Tibial artery (tissue), 4 donors: ENCODE data around the gene GPR55.

Experiments
- DNase-seq, 2 donors: peaks; one replicate each; pipeline ENCODE4 v3.0.0-alpha.2; 2019
- H3K27ac ChIP-seq, 2 donors: fragments of 200-600 bp; sonication (generic) in 1 of 2; 1 replicate in 1 of 2; 2 replicates in 1 of 2; pipeline ENCODE4 v1.5.1; 2018 to 2019; ENCODE audit warnings: mild to moderate bottlenecking in 1 of 2
- H3K27me3 ChIP-seq, 2 donors: fragments of 200-600 bp; sonication (generic) in 1 of 2; one replicate each; pipeline versions ENCODE4 v1.5.1 to v1.6.0; 2016 to 2019
- H3K36me3 ChIP-seq, 3 donors: fragments of 200-600 bp; sonication (generic) in 2 of 3; one replicate each; pipeline ENCODE4 v1.5.1; 2016 to 2019; ENCODE audit warnings: mild to moderate bottlenecking in 2 of 3
- H3K4me1 ChIP-seq, 4 donors: fragments of 200-600 bp; sonication (generic) in 2 of 4; 1 replicate in 3 of 4; 2 replicates in 1 of 4; pipeline ENCODE4 v1.5.1; 2016 to 2019
- H3K4me3 ChIP-seq, 2 donors: fragments of 200-600 bp; sonication (generic) in 1 of 2; 1 replicate in 1 of 2; 2 replicates in 1 of 2; pipeline ENCODE4 v1.5.1; 2018 to 2019; ENCODE audit warnings: mild to moderate bottlenecking in 2 of 2
- H3K9me3 ChIP-seq, 3 donors: fragments of 200-600 bp; sonication (generic) in 1 of 3; one replicate each; pipeline ENCODE4 v1.5.1; 2016 to 2019
- intact Hi-C: fragments of 100-400 bp; cut with DNase I; formaldehyde crosslinking; loops from one replicate; pipeline ENCODE4 v1.15.0; 2023; ENCODE audit warnings: low total_unique reads
- TF ChIP-seq, protein P1 (sequence below), 2 experiments: fragments of 200-600 bp in 1 of 2; fragments of 450-650 bp in 1 of 2; IDR thresholded peaks; one replicate each; pipeline ENCODE4 v1.5.1; 2017 to 2019; ENCODE audit warnings: antibody characterized with exemption in 2 of 2, mild to moderate bottlenecking in 1 of 2, moderate library complexity in 1 of 2

The GPR55 gene

DNA sequence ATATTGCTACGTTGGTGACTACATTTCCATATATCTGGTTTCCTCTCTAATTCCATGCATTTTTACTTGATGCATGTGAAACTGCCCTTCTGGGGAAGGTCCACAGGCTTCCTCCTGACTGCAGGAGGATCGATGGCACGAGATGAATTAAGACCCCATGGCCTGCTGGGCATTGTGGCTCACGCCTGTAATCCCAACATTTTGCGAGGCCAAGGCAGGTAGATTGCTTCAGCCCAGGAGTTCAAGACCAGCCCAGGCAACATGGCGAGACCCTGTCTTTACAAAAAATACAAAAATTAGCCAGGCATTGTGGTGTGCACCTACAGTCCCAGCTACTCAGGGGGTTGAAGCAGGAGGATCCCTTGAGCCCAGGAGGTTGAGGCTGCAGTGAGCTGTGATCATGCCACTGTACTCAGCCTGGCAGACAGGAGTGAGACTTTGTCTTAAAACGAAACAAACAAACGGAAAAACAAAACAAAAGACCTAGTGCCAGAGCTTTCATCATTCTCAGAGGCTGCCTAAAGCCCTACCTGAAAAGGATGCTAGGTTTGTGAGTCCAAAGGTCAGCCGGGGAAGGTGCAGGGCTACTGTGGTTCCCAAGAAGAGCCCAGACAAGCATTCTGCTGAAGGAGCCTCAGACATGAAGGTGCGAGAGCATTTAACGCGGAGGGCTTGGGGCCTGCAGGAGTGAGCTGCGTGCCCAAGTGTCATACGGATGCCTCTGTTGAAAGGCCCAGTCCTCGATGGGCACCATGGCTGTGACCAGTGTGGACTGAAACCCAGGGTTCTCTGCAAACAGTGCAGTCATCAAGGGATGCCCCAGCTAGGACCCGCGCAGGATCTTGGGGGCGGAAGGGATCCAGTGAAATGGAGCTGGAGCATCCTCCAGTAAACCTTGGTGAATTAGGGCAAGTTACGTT, 21.6 kb downstream of the GPR55 start:
- TF ChIP-seq, protein P1, sequence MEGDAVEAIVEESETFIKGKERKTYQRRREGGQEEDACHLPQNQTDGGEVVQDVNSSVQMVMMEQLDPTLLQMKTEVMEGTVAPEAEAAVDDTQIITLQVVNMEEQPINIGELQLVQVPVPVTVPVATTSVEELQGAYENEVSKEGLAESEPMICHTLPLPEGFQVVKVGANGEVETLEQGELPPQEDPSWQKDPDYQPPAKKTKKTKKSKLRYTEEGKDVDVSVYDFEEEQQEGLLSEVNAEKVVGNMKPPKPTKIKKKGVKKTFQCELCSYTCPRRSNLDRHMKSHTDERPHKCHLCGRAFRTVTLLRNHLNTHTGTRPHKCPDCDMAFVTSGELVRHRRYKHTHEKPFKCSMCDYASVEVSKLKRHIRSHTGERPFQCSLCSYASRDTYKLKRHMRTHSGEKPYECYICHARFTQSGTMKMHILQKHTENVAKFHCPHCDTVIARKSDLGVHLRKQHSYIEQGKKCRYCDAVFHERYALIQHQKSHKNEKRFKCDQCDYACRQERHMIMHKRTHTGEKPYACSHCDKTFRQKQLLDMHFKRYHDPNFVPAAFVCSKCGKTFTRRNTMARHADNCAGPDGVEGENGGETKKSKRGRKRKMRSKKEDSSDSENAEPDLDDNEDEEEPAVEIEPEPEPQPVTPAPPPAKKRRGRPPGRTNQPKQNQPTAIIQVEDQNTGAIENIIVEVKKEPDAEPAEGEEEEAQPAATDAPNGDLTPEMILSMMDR (IDR thresholded peaks at IDR 0.05) = no peak

DNA sequence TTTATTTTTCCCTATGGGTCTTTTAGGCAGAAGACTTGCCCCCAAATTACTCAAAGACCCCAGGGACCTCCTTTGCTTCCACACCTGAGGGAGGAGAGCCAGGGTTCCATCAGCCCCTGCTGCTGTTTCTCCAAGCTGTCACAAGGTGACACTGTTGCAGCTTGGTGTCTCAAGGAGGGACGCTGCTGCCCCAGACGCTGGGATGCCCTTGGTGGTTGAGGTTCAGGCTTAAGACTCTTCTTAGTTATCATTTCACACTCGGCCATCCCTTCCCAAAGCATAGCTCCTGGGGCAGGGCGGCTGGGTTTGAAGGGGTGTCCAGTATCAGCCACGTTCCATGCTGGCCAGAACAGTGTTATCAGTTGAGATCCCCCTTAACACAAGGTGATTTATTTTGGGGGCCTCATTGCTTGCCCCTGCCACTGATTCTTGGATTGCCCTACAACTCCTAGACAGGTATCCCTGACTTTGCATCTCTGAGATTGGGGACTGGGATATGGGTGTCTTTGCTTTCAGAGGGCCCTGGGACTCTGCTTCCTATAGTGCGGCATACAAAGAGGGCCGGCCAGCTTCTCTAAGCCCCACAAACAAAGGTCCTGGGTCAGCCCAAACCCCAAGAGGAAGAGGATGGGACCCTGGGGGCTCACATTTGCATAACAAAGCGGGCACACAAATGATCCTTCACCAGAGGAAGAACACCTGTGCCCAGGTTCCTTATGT, 22.7 kb downstream of the GPR55 start:
- peaks cover 0 to 24% of the 10 kb centered on the region in 2 donors for H3K27me3 ChIP-seq
- no peak overlapping the region for H3K27ac ChIP-seq
- intact Hi-C loops = no loop called here
- no peaks in the 10 kb centered on the region for H3K4me1 ChIP-seq
- peak in 1 of 2 donors; percentile 56 for DNase-seq
- H3K4me3 ChIP-seq = no peak overlapping the region
- no peaks in the 10 kb centered on the region for H3K36me3 ChIP-seq
- no peaks in the 10 kb centered on the region for H3K9me3 ChIP-seq
- TF ChIP-seq, protein P1 (IDR thresholded peaks at IDR 0.05) = no peak

More for the DNA sequence above, 21.6 kb downstream of the GPR55 start:
- intact Hi-C loops = no loop called here
- Histone ChIP-seq H3K4me3 (no peak overlapping the region), H3K4me1 (no peaks in the 10 kb centered on the region), H3K9me3 (no peaks in the 10 kb centered on the region), H3K27ac (no peak overlapping the region), H3K36me3 (no peaks in the 10 kb centered on the region), H3K27me3 (peaks cover 0 to 25% of the 10 kb centered on the region in 2 donors)
- DNase-seq = peak in 1 of 2 donors; percentile 41

- TF ChIP-seq, protein P1 (IDR thresholded peaks at IDR 0.05) = no peak
- DNase-seq = peak in 1 of 2 donors; percentile 19
- no peak overlapping the region for H3K27ac ChIP-seq
- no peak overlapping the region for H3K4me3 ChIP-seq
- peaks cover 0 to 34% of the 10 kb centered on the region in 2 donors for H3K27me3 ChIP-seq
- H3K4me1 ChIP-seq = no peaks in the 10 kb centered on the region
- intact Hi-C loops = no loop called here
- no peaks in the 10 kb centered on the region for H3K9me3 ChIP-seq
- H3K36me3 ChIP-seq = no peaks in the 10 kb centered on the region
Measured at GRCh38 chr2:230901006-230901405, 24.0 kb downstream of the GPR55 start.

DNA sequence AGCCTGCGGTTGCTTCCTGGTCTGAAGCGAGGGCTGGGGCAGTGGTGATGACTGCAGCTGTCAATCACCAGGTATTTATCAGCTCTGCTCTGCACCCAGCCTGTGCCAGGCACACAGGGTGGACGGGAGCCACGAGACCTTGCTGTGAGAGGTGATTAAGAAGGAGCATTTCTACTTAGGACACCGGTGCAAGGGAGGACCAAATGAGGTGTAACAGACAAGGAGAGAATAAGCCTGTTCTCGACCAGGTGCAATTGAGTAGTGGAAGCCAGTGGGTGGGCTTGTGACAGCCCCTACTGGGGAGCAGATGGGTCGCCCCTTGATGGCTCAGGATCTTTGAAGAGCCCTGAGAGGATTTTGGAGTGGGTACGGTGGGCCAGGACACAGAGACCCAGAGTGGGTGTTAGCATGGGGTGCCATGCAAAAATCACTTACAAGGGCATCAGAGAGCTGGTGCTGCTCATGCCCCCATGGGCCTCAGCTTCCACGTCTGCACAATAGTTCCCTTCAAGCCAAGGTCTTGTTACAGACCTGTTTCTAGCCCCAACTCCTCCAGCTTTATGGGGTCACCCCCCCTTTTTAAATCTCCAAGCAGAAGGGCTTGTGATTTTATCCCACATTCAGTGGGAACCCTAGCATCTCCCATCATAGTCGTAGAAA, 24.6 kb downstream of the GPR55 start:
- intact Hi-C loops = no loop called here
- TF ChIP-seq, protein P1 (IDR thresholded peaks at IDR 0.05) = no peak
- Histone ChIP-seq H3K27me3 (peaks cover 0 to 38% of the 10 kb centered on the region in 2 donors), H3K27ac (no peak overlapping the region), H3K9me3 (no peaks in the 10 kb centered on the region), H3K36me3 (no peaks in the 10 kb centered on the region), H3K4me1 (no peaks in the 10 kb centered on the region), H3K4me3 (no peak overlapping the region)
- DNase-seq = peak in 1 of 2 donors; percentile 35

- Histone ChIP-seq H3K27me3 (peaks cover 0 to 40% of the 10 kb centered on the region in 2 donors), H3K36me3 (no peaks in the 10 kb centered on the region), H3K27ac (no peak overlapping the region), H3K9me3 (no peaks in the 10 kb centered on the region), H3K4me1 (no peaks in the 10 kb centered on the region), H3K4me3 (no peak overlapping the region)
- no peak for DNase-seq
- TF ChIP-seq, protein P1 (IDR thresholded peaks at IDR 0.05) = no peak
- intact Hi-C loops = no loop called here
Measured at GRCh38 chr2:230899786-230900185, 25.3 kb downstream of the GPR55 start.
